K562 (cell line): ENCODE results near the gene MCEMP1. TPM values are rescaled to one million over a fixed set of nuclear protein-coding genes. Genes with fewer than 3 reads are reported as not detected.

Experiments
- EHMT2 ChIP-seq: fragments of 450-650 bp; IDR thresholded peaks from 2 replicates; pipeline ENCODE4 v1.6.1; 2018; ENCODE audit warnings: antibody characterized with exemption
- EP300 ChIP-seq: IDR thresholded peaks from 2 replicates; pipeline ENCODE4 v1.6.1; 2012; ENCODE audit warnings: low read length, improper control_type of control experiment
- ETV5 ChIP-seq: sonication (generic); formaldehyde crosslinking; IDR thresholded peaks from 2 replicates; pipeline ENCODE4 v1.4.0; 2020; ENCODE audit warnings: low read depth, mild to moderate bottlenecking, missing genetic modification reagents
- FOXK1 ChIP-seq: sonication (generic); formaldehyde crosslinking; IDR thresholded peaks from 2 replicates; pipeline ENCODE4 v1.8.0; 2022; ENCODE audit warnings: missing genetic modification reagents, mild to moderate bottlenecking, borderline replicate concordance
- FOXK2 ChIP-seq, 2 experiments: fragments of 450-650 bp; IDR thresholded peaks in 1 of 2; conservative IDR thresholded peaks in 1 of 2; 2 replicates each; pipeline ENCODE4 v1.6.1; 2016; ENCODE audit warnings: low read depth in 2 of 2, mild to moderate bottlenecking in 1 of 2
- HMGN3 ChIP-seq: IDR thresholded peaks from 2 replicates; pipeline ENCODE4 v1.6.1; 2011; ENCODE audit warnings: borderline replicate concordance, low read depth, mild to moderate bottlenecking, mixed read lengths, low read length; ENCODE audit not compliant: insufficient read length; ENCODE audit errors: extremely low read depth
- LEF1 ChIP-seq: fragments of 450-650 bp; IDR thresholded peaks from 2 replicates; pipeline ENCODE4 v1.6.1; 2016; ENCODE audit warnings: mild to moderate bottlenecking
- MAZ ChIP-seq, 2 experiments: fragments of 450-650 bp in 1 of 2; sonication (generic) in 1 of 2; formaldehyde crosslinking; IDR thresholded peaks in 1 of 2; conservative IDR thresholded peaks in 1 of 2; 2 replicates each; pipeline versions ENCODE4 v1.4.0 to v1.5.0; 2020; ENCODE audit warnings: mild to moderate bottlenecking in 1 of 2, missing genetic modification reagents in 1 of 2
- MEF2D ChIP-seq: conservative IDR thresholded peaks from 2 replicates; pipeline ENCODE4 v1.6.1; 2016; ENCODE audit warnings: low read depth, missing genetic modification characterization, missing compliant biosample characterization
- TBL1XR1 ChIP-seq, 2 experiments: IDR thresholded peaks; 2 replicates each; pipeline ENCODE4 v1.6.1; 2012; ENCODE audit warnings: improper control_type of control experiment in 2 of 2, low read length in 2 of 2, mild to moderate bottlenecking in 1 of 2
- TEAD1 ChIP-seq, 2 experiments: fragments of 450-650 bp in 1 of 2; sonication (generic) in 1 of 2; formaldehyde crosslinking; IDR thresholded peaks; 2 replicates each; pipeline versions ENCODE4 v1.4.0 to v1.8.0; 2020 to 2022; ENCODE audit warnings: mild to moderate bottlenecking in 2 of 2, missing genetic modification reagents in 1 of 2
- U2AF2 ChIP-seq: fragments of 200-400 bp; formaldehyde crosslinking; optimal IDR thresholded peaks from 2 replicates; pipeline ENCODE3; 2017; ENCODE audit warnings: low read depth, mild to moderate bottlenecking, low read length
- ZNF253 ChIP-seq: fragments of 250-450 bp; sonication (Bioruptor Pico); conservative IDR thresholded peaks from 2 replicates; pipeline ENCODE4 v1.6.1; 2021; ENCODE audit warnings: mild to moderate bottlenecking
- ZNF668 ChIP-seq: fragments of 250-450 bp; sonication (Bioruptor Pico); IDR thresholded peaks from 2 replicates; pipeline ENCODE4 v1.8.0; 2022; ENCODE audit warnings: mild to moderate bottlenecking, inconsistent platforms
- ZNF699 ChIP-seq: fragments of 250-450 bp; sonication (Bioruptor Pico); IDR thresholded peaks from 2 replicates; pipeline ENCODE4 v1.8.0; 2021; ENCODE audit warnings: mild to moderate bottlenecking, moderate library complexity; ENCODE audit not compliant: insufficient replicate concordance
- ZNF77 ChIP-seq: fragments of 250-450 bp; sonication (Bioruptor Pico); IDR thresholded peaks from 2 replicates; pipeline ENCODE4 v1.5.0; 2020
- polyA plus RNA-seq, 8 experiments: library from polyadenylated mRNA; depleted of rRNA in 4 of 8; stranded (reverse) in 5 of 8; unstranded in 3 of 8; fragments of >200 nt; fragmentation: Nextera tagmentation in 2 of 8; fragmentation: Illumina TruSeq in 1 of 8; extraction: Ambion mirVana in 2 of 8; extraction: Trizol in 1 of 8; gene quantifications; 2 replicates each; pipeline versions ENCODE4 v1.2.1 to v1.2.3, GENCODE V29; 2011 to 2014; ENCODE audit warnings: inconsistent platforms in 1 of 8, missing spikeins in 1 of 8
- total RNA-seq, 7 experiments: library from RNA; depleted of rRNA in 6 of 7; stranded (reverse); fragments of >200 nt in 6 of 7; fragmentation: Illumina TruSeq in 2 of 7; extraction: Trizol in 2 of 7; gene quantifications; 2 replicates each; pipeline versions ENCODE4 v1.2.1 to v1.2.3, GENCODE V29; 2011 to 2021; ENCODE audit warnings: low replicate concordance in 1 of 7
- TF ChIP-seq, protein P1 (sequence below): fragments of 450-650 bp; formaldehyde crosslinking; IDR thresholded peaks from 2 replicates; pipeline ENCODE4 v1.4.0; 2020; ENCODE audit warnings: mild to moderate bottlenecking, moderate library complexity
- TF ChIP-seq, protein P2 (sequence below): fragments of 450-650 bp; IDR thresholded peaks from 2 replicates; pipeline ENCODE4 v1.6.1; 2018; ENCODE audit warnings: mild to moderate bottlenecking, low read depth; ENCODE audit not compliant: partially characterized antibody
- TF ChIP-seq, protein P3 (sequence below): fragments of 200-800 bp; sonication (Bioruptor generic); IDR thresholded peaks from 2 replicates; pipeline ENCODE4 v1.6.1; 2017; ENCODE audit warnings: missing genetic modification characterization, missing compliant biosample characterization
- TF ChIP-seq, protein P4 (sequence below): fragments of 250-450 bp; sonication (Bioruptor Pico); IDR thresholded peaks from 2 replicates; pipeline ENCODE4 v1.5.0; 2021

The MCEMP1 gene
- total and polyA plus RNA-seq, 9 of the 15 experiments (the other 6 are each of a cell fraction or from before 2014, with no cell fraction given): 0.11 to 1.8 (median 0.51) TPM

DNA sequence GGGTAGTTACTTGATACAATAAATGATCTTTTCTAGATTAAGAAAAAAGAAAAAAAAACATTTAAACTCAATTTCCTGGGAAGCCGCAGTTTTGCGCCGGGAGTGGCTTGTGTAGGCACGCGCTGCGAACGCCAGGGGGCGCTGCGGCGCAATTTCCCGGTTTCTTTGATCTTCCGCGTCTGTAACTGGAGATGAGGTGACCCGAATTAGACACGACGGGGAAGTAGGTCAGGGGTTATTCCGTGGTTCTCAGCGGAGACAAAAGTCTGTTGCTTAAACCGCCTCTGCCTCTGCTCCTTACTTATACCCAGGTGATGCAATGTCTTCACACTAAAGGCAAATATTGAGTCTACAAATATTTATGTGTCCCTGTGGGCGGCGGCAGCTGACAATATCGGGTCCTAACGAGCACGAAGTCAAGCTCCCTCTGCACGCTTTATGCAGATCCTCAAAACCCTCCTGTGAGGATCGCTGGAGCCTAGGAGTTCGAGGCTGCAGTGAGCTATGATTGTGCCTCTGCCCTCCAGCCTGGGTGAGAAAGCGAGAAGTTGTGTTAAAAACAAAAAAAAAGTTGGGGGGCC lies 24.7 kb upstream of the MCEMP1 start (continued):
- TF ChIP-seq, protein P1, sequence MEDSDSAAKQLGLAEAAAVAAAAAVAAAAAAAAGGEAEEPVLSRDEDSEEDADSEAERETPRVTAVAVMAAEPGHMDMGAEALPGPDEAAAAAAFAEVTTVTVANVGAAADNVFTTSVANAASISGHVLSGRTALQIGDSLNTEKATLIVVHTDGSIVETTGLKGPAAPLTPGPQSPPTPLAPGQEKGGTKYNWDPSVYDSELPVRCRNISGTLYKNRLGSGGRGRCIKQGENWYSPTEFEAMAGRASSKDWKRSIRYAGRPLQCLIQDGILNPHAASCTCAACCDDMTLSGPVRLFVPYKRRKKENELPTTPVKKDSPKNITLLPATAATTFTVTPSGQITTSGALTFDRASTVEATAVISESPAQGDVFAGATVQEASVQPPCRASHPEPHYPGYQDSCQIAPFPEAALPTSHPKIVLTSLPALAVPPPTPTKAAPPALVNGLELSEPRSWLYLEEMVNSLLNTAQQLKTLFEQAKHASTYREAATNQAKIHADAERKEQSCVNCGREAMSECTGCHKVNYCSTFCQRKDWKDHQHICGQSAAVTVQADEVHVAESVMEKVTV: peak; percentile 44; the same call in 1 of the 2 replicates
- TF ChIP-seq TBL1XR1 (IDR thresholded peaks at IDR 0.05; ENCODE audit: low read length in 2 of 2) (peak in 1 of 2 experiments; percentile 84; a peak in 1 of 4 replicates), ZNF699 (CRISPR knock-in tag) (no peak), HMGN3 (no peak), ZNF77 (CRISPR knock-in tag) (no peak), U2AF2 (no peak), TEAD1 (CRISPR knock-in tag; IDR thresholded peaks at IDR 0.05) (no peak), MAZ (CRISPR knock-in tag; conservative IDR thresholded peaks at IDR 0.05 in 1 of 2, IDR thresholded peaks at IDR 0.05 in 1 of 2) (peak in 1 of 2 experiments; percentile 36; a peak in 1 of 4 replicates), MEF2D (tag) (peak; percentile 71; the same call in 1 of the 2 replicates), EHMT2 (no peak), EP300 (peak; percentile 70), ZNF668 (no peak), ZNF253 (CRISPR knock-in tag) (no peak), FOXK1 (CRISPR knock-in tag) (peak; percentile 39; the same call in 1 of the 2 replicates), FOXK2 (conservative IDR thresholded peaks at IDR 0.05 in 1 of 2, IDR thresholded peaks at IDR 0.05 in 1 of 2; ENCODE audit: low read depth in 2 of 2) (0 out of 4 replicates have a peak, but pooled peaks of 1 of the 2 experiments have one; percentile 26), ETV5 (peak; percentile 64; the same call in 1 of the 2 replicates), LEF1 (peak; percentile 100)
- TF ChIP-seq, protein P2, sequence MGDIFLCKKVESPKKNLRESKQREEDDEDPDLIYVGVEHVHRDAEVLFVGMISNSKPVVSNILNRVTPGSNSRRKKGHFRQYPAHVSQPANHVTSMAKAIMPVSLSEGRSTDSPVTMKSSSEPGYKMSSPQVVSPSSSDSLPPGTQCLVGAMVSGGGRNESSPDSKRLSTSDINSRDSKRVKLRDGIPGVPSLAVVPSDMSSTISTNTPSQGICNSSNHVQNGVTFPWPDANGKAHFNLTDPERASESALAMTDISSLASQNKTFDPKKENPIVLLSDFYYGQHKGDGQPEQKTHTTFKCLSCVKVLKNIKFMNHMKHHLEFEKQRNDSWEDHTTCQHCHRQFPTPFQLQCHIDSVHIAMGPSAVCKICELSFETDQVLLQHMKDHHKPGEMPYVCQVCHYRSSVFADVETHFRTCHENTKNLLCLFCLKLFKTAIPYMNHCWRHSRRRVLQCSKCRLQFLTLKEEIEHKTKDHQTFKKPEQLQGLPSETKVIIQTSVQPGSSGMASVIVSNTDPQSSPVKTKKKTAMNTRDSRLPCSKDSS: no peak
- TF ChIP-seq, protein P3, sequence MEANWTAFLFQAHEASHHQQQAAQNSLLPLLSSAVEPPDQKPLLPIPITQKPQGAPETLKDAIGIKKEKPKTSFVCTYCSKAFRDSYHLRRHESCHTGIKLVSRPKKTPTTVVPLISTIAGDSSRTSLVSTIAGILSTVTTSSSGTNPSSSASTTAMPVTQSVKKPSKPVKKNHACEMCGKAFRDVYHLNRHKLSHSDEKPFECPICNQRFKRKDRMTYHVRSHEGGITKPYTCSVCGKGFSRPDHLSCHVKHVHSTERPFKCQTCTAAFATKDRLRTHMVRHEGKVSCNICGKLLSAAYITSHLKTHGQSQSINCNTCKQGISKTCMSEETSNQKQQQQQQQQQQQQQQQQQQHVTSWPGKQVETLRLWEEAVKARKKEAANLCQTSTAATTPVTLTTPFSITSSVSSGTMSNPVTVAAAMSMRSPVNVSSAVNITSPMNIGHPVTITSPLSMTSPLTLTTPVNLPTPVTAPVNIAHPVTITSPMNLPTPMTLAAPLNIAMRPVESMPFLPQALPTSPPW (CRISPR knock-in tag): 0 out of 2 replicates have a peak, but pooled peaks have one; percentile 26
- TF ChIP-seq, protein P4, sequence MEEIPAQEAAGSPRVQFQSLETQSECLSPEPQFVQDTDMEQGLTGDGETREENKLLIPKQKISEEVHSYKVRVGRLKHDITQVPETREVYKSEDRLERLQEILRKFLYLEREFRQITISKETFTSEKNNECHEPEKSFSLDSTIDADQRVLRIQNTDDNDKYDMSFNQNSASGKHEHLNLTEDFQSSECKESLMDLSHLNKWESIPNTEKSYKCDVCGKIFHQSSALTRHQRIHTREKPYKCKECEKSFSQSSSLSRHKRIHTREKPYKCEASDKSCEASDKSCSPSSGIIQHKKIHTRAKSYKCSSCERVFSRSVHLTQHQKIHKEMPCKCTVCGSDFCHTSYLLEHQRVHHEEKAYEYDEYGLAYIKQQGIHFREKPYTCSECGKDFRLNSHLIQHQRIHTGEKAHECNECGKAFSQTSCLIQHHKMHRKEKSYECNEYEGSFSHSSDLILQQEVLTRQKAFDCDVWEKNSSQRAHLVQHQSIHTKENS (CRISPR knock-in tag): no peak
